ENCODE data around the gene FAHD1.
A peak's percentile ranks its signal among the peaks of the same experiment; 100 is the strongest.

The FAHD1 gene

DNA sequence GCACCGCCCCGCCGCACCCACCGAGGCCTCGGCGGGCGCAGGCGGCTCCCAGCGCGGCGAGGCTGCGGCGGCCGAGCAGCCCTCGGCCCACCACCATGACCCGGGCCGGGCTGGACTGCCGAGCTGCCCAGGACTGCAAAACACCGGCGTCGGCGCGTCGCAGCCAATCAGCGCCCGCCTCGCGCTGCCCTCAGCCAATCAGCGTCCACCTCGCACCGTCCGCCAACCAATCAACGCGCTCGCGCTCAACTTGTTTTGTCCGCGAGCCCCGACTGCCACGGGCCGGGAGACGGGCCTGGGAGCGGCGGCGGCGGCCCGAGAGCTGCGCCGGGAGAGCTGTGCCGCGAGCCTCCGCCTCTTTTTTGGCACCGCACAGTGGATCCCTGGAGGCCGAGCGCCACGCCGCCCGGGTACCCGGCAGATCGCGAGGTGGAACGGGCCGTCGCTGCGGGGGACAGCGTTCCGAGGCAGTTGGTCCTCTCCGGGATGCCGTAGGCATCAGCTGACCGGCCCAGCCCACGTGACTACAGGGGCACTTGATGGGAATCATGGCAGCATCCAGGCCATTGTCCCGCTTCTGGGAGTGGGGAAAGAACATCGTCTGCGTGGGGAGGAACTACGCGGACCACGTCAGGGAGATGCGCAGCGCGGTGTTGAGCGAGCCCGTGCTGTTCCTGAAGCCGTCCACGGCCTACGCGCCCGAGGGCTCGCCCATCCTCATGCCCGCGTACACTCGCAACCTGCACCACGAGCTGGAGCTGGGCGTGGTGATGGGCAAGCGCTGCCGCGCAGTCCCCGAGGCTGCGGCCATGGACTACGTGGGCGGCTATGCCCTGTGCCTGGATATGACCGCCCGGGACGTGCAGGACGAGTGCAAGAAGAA is at the start of gene FAHD1, which contains the start of gene HAGH:
TSS of gene FAHD1 (plus strand) at position 516 of the 883 bp plus-strand sequence. CDS start at position 549, 33 bp downstream.
TSS of gene HAGH (minus strand) at position 135 of the 883 bp plus-strand sequence. CDS start at position 97, 38 bp downstream.
- peak; percentile 85 for DNase-seq (ENCODE audit: low read depth in 2 of 2)

DNA sequence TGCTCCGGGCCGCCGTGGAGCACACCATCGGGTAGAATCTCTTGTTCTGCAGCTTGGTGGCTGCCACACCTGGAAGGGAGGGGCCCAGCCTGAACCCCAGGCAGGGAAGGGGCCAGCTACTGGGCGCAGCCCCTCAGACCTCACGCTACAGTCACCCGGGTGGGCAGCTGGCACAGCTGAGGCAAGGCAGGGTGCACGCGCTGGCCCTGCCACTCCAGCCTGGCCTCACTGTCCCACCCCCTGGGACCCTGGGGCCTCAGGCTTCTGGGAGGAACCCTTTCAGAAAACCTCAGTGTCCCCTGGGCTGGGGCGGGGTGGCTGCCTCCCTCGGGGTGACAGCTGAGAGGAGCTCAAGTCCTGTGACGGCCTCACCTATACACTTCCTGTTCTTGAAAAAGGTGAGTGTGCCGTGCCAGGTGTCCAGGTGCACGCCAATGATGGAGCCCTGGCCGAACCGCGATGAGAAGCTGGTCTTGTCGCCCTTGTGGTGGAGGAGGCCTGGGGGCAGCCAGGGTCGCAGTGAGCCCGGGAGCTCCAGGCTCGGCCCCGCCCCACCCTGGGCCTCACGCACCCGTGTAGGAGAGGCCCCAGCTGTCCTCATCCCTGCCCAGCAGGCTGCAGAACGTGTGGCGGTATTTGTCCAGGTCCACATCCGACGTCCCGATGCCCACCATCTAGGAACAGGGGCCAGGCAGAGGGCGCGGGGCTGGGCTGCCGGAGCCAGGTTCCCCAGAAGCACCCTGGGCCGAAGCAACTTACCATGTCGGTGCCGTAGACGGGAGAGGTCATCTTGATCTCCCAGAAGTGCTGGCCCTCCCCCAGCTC is 49.4 kb upstream of the FAHD1 start:
- no peak for DNase-seq (ENCODE audit: low read depth in 2 of 2)

GRCh38 chr16:1778200-1779179 is 48.5 kb upstream of the FAHD1 start:
- DNase-seq (ENCODE audit: low read depth in 2 of 2): no peak

DNA sequence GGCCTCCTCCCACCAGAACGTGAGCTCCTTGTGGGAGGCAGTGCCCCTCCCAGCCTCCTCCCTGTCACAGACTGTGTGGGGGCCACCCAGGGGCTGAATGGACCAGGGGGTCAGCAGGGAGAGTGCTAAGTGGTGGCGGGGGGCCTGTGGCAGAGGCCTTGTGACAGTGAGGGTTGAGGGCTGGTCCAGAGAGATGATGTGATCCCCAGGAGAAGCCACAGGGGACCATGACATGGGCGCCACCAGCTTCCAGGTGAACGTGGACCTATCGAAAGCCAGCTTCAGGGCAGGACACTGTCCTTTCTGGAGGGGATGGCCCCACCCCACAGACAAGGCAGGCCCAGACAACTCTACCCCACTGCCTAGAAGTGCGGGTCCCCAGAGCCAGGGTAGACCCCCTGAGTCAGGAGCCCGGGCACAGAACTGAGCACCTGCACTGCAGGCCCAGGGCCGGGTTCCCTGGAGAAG is 47.7 kb upstream of the FAHD1 start:
- no peak for DNase-seq (ENCODE audit: low read depth in 2 of 2)

GRCh38 chr16:1779741-1780676 is 47.0 kb upstream of the FAHD1 start:
- no peak for DNase-seq (ENCODE audit: low read depth in 2 of 2)

GRCh38 chr16:1780677-1781072 is 46.3 kb upstream of the FAHD1 start:
- no peak for DNase-seq (ENCODE audit: low read depth in 2 of 2)

- DNase-seq (ENCODE audit: low read depth in 2 of 2): no peak
These were observed 45.8 kb upstream of the FAHD1 start for GRCh38 chr16:1781254-1781653.

DNA sequence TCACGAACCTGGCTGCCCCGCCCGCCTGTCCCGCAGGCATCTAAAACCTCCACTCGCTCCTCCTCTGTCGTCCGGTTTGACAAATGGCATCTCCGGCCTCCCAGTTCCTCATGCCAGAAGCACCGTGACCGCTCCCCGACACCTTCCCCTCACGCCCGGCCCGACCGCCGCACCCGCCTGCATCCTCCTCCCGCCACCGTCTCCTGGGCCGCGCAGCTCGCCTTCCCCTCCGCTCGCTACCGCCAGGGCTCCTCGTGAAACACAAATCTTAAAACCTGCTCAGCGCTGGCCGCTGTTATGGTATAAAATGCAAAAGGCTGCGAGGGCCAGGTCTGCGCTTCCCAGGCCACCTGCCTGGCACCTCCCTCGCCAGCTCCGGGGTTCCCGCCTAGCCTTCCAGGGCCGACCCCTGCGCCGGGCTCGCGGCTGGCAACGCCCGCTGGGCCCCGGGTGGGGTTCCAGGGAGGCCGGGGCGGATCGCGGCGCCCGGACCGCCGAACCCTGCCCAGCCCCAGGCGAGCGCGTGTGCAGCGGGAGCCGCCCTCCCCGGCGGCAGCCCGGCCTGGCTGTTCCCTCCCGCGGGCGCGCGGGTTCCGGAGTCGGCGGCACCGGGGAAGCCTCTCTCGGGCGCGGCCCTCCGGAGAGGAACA is 45.1 kb upstream of the FAHD1 start:
- no peak for DNase-seq (ENCODE audit: low read depth in 2 of 2)

DNA sequence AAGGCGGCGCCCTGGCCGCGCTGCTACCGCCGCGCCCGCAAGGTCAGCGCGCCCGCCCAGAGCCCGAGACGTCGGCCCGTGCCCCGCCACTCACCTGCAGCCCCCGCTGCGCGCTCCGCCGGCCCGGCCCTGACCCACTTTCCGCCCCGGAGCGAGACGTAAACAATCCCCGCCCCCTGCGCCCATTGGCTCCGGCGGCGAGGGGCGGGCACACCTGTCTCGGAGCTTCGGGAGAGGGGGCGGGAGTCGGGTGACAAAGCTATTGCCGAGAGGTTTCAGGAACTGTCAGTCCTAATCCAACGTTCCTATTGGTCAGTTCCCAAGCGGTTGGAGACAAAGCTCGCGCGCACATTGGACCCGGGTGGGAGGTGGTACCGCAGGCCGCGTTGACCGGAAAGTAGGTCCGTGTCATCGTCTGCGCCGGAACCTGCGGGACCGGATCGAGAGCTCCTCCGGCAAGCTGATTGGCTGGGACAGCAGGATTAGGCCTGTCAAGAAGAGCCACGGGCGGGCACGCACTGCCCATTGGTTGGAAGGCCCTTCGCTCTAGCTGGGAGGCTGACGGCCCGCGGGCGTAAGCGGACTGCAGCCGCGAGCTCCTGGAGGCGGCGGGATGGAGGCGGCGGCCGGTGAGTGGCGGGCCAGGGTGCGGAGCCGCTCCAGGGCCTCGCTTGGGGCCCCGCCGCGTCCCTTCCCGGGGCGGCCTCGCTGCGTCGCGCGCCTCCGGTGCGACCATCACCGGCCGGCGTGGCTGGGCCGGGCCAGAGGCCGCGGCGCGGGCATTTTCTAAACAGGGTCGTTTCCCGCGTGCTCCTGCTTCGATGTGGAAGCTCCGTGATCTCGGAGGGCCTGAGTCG is 44.4 kb upstream of the FAHD1 start, which contains the start of the genes NUBP2 and SPSB3:
TSS of gene NUBP2 (plus strand) at position 553 of the 857 bp plus-strand sequence. CDS start at position 614, 61 bp downstream.
TSS of gene SPSB3 (minus strand) at position 164 of the 857 bp plus-strand sequence. CDS start 1,088 bp downstream, outside the sequence.
- peak; percentile 96 to 99 for DNase-seq (ENCODE audit: low read depth in 2 of 2)

- no peak for DNase-seq (ENCODE audit: low read depth in 2 of 2)
These were observed 41.8 kb upstream of the FAHD1 start for GRCh38 chr16:1784977-1785845.

- no peak for DNase-seq (ENCODE audit: low read depth in 2 of 2)
These were observed 41.2 kb upstream of the FAHD1 start for GRCh38 chr16:1785846-1786170.

DNA sequence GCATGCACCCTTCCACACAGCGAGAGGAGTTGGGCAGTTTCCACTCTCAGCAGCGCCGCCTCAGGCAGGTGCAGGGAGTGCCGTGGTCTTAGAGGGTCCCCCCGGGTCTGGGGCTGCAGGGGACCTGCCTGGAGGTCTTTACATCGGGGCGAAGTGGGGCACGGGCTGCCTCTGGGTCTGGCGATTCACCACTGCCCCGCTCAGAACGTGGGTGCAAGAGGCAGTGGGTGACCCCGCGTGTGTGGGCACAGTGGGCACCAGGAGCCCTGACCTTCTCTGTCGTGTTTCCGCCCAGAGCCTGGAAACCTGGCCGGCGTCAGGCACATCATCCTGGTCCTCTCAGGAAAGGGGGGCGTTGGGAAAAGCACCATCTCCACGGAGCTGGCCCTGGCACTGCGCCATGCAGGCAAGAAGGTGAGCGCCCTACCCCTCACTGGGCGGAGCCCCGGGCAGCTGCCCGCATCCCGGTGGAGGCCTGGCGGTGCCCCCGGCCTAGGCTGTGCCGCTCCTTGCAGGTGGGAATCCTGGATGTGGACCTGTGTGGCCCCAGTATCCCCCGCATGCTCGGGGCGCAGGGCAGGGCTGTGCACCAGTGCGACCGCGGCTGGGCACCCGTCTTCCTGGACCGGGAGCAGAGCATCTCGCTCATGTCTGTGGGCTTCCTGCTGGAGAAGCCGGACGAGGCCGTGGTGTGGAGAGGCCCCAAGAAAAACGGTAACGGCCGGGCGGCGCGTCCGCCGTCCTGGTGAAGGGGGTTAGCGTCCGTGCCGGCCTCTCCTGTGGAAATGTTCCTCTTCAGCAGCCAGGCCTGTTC is 40.6 kb upstream of the FAHD1 start:
- DNase-seq (ENCODE audit: low read depth in 2 of 2): no peak

GRCh38 chr16:1787056-1787321 is 40.0 kb upstream of the FAHD1 start:
- no peak for DNase-seq (ENCODE audit: low read depth in 2 of 2)

DNA sequence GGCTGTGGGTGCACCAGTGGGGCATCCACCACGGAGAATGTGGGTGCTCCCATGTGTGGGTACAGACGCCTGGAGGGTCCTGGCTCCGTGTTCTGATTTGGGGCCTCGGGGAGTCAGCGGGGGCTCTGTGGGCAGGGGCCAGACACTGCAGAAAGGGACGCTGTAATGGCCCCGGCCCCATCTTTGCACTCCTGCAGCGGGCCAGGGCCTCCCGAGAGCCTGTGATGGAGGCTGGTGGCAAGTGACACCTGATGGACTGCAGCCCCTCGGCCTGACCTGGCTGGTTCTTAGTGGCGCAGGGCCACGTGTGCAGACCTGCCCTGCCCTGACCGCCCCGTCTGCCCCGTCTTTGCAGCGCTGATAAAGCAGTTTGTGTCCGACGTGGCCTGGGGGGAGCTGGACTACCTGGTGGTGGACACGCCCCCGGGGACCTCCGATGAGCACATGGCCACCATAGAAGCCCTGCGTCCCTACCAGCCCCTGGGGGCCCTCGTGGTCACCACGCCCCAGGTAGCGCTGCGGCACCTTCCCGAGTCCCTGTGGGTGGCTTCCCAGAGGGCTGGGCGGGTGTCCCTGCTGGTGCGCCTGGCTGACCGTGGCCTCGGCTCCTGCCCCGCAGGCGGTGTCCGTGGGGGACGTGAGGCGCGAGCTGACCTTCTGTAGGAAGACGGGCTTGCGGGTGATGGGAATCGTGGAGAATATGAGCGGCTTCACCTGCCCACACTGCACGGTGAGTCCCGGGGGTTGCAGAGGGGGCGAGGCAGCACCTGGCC is 39.5 kb upstream of the FAHD1 start:
- DNase-seq (ENCODE audit: low read depth in 2 of 2): no peak

DNA sequence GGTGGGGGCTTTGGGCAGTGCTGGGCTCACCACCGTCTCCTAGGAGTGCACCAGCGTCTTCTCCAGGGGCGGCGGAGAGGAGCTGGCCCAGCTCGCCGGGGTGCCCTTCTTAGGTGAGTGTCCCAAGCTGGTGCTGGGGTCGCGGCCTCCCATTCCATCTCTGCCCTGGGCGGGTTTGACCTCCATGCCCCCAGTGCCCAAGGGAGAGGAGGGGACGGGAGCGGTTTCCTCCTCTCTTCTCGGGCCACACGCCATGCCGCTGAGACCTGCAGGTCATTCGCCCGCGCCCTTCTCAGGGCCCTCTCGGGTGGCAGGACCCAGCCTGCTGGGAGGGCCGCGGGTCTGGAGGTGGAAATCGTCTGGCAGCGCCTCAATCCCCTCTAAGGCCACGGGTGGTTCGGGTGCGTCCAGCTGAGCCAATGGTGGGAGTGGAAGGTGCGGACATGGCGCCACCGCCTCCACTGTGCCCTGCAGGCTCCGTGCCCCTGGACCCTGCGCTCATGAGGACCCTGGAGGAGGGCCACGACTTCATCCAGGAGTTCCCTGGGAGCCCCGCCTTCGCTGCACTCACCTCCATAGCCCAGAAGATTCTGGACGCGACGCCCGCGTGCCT is 38.8 kb upstream of the FAHD1 start:
- DNase-seq (ENCODE audit: low read depth in 2 of 2): no peak

DNA sequence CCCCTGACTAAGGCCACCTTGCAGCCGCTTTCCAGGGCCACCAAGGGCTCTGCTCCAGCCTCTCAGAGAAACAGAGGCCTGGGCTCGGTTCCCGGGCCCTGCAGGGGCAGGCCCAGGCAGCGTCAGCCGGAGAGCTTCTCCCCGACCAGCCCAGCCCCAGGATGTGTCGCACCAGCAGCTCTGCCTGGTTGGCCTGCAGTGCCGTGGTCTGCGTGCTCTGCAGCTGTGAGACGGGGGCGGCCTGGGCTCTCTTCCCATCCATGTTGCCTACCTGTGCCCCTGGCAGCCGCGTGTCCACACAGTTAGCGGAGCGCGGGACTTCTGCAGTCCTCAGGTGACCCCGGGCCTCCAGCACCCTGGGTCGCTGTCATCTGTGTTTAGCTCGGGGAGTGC is 38.3 kb upstream of the FAHD1 start:
- DNase-seq (ENCODE audit: low read depth in 2 of 2): no peak
